Kidney tubule cell (primary cell): Measurements from ENCODE around the gene HSD11B2.
A peak's percentile ranks its signal among the peaks of the same experiment; 100 is the strongest.

Experiments used
- DNase-seq: peaks from one replicate; pipeline ENCODE4 v3.0.0-alpha.2; 2018; ENCODE audit warnings: low spot score

HSD11B2 gene

DNA sequence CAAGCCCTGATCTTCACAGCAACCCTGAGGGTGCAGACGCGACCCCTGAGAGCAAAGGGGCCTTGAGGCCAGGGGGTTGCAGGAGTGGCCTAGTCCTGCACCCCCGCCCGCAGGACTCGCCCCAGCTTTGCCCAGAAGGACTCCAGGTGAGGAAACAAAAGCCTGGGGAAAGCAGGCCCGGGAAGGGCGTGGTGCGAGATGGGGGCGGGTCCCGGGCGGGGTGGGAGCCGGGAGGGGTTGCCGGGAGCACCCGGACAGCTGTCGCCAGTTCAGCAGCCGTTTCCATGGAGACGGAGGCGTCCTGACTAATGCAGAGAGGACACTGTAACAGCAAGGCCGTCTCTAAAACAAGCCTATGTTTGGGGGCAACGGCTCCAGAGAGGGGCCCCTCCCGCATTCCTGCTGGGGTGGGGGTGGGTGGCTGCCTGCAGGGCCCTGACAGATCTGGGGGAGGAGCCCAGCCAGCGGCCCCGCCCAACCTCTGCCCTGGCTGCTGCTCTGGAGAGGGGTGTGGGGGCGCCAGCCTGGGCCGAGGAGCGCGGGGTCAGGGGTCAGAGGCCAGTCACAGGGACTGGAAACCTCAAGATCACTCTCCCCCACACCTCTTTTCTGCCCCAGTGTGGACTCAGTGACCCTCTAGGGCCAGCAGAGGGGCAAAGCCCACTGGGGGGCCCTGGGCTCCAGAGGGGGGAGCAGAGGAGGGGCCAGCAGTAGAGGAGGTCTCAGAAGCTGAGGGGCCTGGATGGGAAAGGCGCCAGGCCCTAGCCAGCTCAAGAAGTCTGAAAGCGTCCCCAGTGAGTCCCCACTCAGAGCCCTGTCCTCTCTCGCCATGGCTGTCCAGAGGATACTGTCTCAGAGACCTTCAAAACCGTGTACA lies 34.5 kb upstream of the HSD11B2 start:
- peak; percentile 90 for DNase-seq

DNA sequence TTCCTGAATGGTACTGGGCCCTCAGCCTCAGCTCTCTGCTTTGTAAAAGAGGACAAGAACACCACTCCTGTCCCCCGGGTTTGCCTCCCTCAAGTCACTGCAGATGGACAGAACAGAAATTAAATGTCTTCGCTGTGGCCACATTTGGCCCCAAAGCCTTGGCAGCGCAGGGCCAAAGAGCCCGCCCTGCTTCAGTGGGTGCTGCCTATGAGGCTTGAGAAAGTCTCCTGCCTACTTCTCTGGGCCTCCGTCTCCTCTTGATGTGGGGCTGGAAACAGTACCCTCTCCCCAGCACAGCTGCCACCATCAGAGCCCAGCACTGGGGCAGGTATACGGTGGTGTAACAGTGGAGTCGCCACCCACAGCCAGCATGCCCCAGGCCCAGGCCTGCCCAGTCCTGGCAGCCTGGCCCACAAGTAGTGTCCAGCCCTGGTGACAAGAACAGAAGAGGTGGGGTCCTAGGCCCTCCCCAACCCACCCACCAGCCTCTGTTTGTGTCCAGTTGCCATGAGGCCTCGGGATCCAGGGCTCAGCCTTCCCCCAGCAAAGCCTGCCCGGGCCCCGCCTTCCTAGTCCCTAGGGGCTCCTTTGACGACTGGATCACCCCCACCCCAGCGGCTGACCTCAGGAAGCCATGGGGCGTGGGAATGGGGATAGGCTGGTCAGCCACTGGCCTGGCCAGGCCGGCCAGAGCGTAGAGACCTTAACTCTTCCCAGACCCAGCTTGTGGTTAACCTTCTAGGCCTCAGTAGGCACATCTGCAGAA lies 33.7 kb upstream of the HSD11B2 start:
- DNase-seq: no peak

DNA sequence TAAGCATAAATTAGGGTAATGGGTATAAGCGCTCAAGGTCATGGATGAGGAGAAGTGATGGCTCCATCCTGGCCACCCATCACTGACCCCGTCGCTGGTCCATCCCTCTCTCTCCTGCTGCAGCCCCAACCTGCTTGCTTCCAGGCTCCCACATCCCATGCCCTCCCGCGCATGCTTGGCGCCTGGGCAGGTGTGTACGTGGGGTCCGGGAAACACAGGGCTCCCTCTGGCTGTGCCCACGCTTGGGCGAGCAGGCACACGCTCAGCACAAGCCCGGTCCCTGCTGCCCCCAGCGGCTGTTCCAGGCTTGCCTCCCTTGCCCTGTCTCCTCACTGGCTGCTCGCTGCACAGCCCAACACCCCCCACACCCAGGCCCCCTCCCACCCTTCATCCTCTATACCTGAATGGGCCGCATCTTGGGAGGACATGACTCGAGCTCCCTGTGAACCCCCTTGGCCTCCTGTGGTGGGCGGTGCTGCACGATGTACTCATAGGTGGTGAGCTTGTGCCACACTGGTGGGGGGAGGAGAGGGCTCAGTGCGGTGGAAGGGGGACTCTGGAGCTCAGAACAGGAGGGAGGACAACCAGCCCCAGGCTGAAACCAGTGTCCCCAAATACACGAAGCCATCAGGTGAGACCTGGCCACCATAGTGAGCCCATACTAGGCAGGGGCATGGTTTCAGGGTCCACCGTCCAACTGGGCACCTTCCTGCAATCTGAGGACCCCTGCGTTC lies 32.9 kb upstream of the HSD11B2 start:
- peak; percentile 61 for DNase-seq

DNA sequence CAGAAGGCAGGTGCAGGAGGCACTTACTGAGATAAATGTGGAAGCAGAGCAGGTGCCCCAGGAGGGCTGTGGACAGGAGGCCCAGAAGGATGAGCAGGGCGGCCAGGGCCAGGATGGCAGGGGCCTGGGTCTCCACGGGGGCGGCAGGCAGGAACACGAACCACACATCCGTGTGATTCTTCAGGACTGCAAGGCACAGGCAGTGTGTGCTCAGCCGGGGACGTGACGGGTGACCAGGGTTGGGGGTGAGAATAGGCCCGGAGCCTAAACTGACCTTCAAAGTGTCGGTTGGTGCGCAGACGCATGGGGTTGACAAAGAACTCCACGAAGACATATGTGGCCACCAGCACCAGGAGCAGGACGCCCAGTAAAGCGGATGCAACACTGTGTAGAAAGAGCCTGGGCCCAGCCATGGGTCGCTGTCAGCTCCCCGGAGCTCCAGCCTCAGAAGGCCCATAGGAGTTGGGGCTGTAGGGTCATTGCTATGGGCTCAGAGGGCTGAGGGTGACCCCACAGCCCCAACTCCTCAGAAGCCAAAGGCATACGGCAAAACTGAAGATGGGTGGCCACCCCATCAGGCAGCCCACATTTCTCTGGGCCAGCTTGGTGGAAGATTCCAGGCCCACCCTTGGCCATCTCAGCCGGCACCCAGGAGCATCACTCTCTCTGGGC lies 32.2 kb upstream of the HSD11B2 start:
- no peak for DNase-seq

DNA sequence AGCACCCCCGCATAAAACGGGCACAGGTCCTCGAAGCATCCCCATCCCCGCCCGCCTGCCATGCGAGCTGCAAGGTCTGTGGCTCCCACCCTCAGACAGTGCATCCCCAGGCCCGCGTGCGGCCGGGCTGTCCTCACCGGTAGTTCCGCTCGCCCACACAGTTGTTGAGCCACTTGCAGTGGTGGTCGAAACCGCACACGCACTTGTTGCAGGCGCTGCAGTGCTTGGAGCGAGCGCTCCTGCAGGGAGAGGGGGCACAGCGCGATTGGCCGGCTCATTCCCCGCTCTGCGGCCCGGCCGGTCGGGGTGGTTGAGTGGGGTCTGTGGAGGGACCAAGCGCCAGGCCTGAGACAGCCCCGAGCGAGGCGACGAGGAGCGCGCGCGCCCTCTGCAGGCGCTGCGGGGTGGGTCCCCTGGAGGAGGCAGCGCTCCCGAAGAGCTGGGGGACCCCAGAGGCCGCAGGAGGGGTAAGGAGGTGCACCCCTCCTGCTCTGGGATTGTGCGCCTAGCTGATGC lies 31.6 kb upstream of the HSD11B2 start:
- no peak for DNase-seq

DNA sequence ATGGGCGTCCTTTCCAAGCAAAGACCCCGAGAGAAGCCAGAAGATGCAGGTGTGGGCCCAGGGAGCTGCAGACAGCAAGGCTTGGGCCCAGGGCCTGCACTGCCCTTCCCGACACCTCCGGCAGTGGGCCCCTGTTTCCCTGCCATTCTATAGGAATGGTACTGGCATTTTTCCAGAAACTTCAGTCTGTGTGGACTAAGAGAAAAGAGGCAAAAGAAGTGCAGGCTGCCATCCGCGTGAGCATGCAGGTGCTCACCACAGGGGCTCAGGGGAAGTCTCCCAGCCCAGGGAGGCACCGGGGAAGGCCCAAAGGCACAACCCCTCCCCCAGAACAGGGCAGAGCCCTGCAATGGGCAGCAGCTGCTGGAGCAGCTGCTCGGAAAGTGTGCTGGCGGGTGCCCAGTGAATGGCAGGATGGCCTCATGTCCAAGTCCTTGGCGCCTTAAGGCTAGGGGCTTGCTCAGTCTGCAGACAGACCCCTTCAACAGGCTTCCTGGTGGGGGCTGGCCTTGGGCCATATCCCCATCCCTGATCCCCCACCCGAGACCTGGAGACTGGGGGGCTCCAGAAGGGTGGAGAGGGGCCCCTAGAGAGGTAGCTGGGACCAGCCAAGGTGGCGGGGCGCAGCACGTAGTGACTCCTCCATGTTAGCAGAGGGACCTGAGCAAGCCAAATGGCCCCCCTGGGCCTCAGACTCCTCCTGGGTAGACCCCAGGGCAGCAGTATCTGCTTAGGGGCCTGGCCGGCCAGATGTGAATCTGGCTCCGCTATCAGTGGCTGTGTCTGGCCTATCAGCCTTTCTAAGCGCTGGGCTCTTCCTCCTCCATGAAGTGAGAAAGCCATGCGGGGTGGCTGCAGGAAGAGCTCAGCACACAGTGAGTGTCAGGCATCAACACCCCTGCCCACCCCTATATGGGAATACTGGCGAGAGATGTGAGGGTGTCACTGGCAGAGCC lies 30.9 kb upstream of the HSD11B2 start:
- no peak for DNase-seq

DNA sequence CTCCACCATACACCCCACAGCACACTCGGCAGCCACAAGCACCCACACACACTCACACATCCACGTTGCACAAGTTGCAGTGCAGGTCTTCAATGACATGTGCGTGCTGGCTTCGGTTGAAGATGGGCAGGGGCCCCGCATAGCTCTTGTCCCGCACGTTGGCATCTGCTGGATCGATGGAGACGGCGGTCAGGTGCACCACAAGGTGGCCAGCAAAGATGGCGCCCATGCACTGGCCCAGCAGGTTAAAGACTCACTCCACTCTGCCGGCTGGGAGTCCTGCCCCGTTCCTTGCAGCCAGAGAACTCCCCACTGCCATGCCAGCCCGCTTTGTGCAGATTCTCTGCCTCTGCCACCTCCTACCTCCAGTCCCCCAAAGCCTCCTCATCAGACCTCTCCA lies 30.0 kb upstream of the HSD11B2 start:
- no peak for DNase-seq

DNA sequence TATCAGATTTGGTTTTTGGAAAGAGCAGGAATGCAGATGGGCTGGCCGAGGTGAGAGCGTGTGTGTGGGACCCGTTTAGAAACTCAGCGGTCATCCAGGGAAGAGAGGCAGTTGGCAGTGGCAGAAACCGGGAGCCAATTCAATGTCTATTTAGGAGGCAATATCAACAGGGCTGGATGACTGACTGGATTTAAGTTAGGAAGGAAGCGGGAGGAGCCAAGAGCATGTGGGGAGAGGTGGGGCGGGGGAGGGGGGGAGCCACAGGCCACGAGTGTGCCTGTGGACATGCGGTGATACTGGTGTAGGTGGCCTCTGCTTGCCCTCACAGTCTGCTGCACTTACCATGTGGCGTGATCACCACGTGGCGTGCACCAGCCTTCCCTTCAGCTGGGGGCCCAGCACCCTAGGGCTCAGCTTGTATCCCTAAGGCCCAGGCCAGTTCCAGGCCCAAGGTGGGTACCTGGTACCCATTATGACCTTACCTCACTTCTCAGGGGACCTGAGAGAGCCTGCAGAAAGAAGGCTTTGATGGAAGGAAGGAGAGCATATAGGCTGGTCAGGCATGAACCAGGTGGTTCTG lies 26.9 kb upstream of the HSD11B2 start:
- DNase-seq: no peak

DNA sequence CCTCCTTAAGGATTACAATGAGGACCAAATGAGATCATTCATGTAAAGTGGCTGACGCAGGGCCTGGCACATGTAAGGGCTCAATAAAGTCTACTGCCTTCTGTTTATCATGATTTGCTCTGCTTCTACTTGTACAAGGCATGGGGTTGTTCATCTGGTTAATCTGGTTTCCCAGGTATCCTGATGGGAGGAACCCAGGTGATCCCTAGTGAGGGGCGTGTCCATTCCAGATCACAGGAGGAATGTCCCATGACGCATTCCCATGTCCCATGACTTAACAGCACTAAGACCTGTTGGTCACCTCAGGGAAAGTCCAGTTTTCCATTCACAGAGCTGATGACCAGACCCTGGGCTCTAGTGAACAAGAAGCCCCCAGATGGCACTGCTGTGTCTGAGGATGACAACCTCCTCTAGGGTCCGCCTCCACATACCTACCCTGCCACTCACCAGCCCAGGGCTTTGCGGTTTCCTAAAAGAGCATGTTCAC lies 26.1 kb upstream of the HSD11B2 start:
- DNase-seq: peak; percentile 95

DNA sequence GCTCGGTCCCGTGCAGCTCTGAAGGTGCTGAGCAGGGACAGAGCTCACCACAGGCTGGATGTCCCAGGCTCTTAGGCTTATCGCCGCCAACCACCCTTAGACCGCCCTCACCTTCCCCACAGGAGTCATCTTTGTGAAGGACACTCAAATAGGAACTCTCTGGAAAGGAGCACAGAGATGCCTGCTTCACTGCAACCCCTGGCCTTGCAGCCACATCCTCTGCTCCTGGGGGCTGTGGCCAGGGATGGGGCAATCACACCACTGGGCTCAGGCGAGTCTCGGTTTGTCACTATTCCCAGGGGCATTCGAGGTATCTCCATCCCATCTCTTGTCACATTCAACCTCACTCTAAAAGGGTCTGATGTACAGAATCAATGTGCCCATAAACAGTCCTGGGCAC lies 25.6 kb upstream of the HSD11B2 start:
- no peak for DNase-seq

DNA sequence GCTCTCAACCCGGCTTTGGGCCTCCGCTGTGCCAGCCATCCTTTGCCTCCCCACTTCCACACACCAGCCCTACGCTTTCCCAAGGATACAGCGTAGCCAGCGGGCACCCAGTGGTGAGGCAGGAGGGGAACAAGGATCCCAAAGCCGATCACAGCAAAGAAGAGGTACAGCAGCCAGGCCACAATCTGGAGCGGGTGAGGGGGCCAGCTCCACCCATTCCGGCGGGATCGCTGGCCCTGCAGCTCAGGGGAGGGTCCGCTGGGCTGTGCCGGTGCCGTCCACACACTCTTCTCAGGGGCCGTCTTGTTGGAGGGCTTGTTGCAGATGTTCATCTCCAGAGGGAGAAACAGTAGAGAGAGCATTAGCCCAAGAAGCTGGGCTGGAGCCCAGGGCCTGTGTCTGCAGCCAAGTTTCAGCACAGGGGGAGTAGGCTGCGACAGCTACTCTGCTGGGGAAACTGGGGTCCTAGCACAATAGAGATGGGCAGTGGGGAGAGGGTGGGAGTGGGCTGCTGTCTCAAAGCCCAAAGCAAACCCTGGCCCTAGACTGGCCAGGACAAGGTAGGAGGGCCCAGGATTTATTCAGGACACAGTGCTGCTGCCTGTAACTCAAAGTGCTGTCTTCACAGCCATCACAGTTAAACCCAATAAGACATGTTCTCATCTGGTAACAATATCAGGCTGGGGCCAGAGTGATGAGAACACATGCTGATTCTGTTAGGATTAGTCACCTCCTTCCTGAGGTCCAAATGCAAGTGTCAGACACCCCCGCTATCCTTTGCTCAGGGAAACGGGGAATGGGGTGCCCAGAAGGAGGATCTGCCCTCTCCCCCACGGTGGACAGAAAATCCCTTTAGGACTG lies 24.6 kb upstream of the HSD11B2 start:
- peak; percentile 48 for DNase-seq

DNA sequence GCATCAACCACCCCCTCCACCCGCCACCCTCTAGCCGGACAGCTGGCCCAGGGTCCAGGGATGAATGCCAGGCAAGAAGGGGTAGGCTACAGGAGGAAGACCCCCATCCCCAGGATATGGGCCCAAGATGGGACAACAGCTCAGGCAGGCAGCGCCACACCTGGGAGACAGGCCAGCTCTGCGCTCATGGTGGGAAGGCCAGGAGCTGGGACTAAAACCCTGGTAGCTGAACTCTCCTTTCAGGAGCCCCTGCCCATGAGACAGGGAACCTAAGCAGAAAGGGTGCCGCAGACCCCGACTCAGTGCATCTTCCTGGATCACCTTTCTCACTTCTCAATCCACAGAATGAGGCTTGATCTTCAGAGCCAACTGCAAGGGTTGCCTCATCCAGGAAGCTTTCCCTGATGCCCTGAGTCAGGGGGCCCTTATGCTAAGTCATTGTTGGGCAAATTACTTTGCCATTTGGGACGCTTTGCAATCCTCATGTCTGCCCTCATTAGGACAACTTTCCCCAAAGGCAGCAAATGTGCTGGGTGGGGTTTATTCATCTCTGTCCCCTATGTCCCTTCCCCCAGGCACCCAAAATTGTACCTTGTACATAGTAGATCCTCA lies 23.6 kb upstream of the HSD11B2 start:
- no peak for DNase-seq

DNA sequence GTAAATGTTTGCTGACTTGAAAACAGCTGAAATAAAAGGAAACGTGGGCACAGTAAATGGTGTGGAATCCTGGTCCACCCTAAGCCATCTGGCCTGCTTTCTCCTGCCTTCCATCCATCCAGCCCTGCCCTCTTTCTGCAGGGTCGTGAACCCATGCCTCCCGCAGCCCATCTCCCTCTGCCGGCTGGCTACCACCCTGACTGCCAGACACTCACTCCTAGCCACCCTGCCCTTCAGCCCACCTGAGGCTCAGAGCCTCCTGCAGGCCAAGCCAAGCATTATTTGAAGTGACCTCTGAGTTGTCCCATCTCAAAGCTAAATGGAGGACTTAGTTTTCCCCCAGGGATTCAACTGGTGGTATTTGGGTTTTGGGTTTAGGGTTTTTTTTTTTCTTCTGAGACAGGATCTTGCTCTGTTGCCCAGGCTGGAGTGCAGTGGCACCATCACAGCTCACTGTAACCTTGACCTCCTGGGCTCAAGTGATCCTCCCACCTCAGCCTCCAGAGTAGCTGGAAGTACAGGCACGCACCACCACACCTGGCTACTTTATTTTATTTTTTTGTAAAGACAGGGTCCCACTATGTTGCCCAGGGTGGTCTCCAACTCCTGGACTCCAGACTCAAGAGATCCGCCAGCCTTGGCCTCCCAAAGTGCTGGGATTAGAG lies 23.0 kb upstream of the HSD11B2 start:
- no peak for DNase-seq

DNA sequence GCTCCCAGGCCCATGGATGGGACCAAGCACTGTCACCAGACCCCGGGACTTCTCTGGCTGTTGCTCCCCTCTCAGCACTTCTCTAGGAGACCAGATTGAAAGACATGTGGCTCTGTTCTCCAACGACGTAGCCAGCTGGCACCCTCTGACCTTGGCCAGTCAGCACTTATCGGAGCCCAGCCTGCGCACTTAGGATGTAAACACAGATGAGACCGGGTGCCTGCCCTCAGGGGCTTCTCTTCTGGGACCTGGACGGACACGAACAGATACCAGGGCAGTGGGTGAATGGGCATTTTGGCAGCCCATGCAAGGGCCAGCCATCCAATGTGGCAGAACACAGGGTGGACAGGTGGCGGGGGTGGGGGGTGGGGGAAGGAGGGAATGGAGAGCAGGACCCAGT lies 21.3 kb upstream of the HSD11B2 start:
- no peak for DNase-seq

DNA sequence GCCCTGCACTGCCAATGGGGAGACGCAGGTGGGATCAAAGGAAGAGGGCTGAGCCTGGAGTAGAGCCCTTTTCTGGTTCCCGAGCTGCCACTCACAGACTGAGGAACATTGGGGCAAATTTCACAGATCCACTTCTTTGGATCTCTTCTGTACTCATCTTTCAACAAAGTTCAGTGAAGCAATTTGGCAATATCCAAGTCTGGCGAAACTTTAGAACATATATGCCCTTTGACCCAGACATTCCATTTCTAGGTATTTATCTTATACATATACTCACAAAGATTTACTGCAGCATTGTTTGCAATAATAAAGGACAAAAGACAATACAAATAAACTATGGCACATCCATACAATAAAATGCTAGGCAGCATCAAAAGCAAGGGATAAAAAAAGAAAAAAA lies 19.6 kb upstream of the HSD11B2 start:
- no peak for DNase-seq

DNA sequence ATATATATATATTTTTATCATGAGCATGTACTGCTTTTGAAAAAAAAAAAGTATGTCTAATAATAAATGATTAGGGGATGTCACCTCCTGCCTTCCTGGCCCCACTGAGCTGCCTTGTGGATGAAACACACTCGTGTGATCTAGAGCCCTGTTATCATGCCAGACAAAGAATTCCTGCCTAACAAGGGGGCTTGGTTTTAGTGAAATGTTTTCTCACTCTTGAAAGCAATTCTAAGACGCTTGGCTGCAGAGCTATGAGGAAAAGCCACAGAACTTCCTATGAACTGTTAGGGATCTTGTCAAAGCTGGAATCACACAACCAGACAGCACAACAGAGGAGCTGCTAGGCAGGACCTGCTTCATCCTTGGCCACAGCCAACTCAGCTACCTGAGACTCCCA lies 18.6 kb upstream of the HSD11B2 start:
- no peak for DNase-seq

DNA sequence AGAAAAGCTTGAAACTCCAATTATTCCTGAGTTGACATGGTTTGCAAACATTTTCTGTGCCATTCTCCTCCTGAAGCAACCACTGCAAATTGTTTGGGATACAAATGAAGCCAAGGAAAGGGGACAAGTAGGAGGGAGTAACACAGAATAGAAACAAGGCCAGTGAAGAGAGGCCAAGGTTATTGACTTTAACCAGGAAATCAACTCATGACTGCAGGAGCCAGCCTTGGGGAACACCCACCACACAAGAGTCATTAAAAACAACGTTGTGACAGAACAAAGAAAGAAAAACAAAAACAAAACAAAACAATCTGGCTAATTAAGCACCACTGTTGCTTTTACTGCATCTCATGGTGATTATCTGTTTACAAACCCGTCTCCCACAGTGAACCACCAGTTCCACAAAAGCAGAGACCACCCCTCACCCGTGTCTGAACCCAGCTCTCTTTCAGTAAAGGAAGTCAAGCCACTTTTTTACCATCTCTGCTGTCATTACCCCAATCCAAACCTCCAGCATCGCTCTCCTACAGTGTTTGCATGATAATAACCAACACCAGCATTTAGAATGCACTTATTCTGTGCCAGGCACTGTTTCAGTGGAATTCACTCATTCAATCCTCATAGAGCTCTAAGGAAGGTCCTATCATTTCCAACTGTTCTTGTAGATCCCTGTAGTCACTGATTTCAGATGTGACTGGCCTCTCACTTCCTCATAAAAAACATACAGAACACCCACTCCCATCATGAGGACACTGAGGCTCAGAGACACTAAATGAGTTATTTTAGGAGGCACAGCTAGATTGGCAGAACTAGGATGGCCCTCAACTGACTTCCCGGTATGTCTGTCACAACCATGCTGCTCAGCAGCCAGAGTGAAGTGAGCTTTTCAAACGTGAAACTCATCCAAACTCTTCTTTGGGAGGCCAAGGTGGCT lies 16.7 kb upstream of the HSD11B2 start:
- no peak for DNase-seq
